B cell (primary cell): ENCODE measurements around the gene NR2E1.

Experiments
- EZH2 ChIP-seq: IDR thresholded peaks from 2 replicates; pipeline ENCODE4 v1.6.1; 2012; ENCODE audit warnings: borderline replicate concordance, low read depth, mild to moderate bottlenecking, moderate library complexity, low read length; ENCODE audit not compliant: insufficient read depth, poor library complexity, severe bottlenecking
- TF ChIP-seq, protein P1 (sequence below): fragments of 200-600 bp; IDR thresholded peaks from one replicate; pipeline ENCODE4 v1.8.0; 2022; ENCODE audit warnings: antibody characterized with exemption, mild to moderate bottlenecking

DNA sequence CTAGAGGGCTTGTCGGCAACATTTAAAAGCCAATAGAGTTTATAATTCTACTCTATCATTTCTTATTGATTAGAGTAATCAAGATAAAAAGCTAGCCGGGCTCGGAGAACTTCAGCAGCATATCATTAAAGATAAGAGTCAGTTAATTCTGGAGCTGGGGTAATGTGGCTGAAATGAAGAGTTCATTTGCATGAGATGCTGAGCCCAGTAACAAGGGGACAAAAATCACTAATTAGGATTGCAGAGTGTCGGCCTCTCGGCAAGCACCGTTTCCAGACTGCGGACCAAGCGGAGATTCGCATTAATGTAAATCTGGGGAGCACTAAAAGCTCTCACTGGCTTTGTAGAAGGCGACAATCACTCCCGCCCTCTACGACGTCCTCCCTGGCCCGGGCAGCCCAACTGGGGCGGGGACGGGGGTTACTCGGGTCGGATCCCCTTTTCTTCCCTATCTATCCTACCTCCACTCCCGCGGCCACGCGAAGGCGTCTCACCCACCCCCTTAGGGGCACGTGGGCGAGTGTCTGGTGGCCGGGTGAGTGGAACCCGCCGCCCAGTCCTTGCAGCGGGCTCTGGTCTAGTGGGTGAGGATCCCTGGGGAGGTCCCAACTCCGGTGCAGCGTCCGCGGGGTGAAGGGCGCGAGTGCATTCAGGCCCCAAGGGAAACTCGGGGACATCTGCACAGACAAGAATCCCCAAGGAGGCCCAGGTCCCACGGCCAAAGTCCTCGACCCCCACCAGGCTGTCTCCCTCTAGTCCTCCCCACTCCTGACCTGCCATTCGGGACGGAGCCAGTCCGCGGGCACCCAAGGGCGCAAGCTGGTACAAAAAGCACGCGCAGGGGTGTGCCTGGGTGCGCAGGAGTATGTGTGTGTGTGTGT lies 49.0 kb upstream of the NR2E1 start:
- TF ChIP-seq EZH2, result no peak
- TF ChIP-seq, protein P1, sequence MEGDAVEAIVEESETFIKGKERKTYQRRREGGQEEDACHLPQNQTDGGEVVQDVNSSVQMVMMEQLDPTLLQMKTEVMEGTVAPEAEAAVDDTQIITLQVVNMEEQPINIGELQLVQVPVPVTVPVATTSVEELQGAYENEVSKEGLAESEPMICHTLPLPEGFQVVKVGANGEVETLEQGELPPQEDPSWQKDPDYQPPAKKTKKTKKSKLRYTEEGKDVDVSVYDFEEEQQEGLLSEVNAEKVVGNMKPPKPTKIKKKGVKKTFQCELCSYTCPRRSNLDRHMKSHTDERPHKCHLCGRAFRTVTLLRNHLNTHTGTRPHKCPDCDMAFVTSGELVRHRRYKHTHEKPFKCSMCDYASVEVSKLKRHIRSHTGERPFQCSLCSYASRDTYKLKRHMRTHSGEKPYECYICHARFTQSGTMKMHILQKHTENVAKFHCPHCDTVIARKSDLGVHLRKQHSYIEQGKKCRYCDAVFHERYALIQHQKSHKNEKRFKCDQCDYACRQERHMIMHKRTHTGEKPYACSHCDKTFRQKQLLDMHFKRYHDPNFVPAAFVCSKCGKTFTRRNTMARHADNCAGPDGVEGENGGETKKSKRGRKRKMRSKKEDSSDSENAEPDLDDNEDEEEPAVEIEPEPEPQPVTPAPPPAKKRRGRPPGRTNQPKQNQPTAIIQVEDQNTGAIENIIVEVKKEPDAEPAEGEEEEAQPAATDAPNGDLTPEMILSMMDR, result no peak
